H1 (cell line): ENCODE results near the gene ATP11A. TPM values are rescaled to one million over a fixed set of nuclear protein-coding genes. Genes with fewer than 3 reads are reported as not detected.

Source experiments
- NRF1 ChIP-seq: IDR thresholded peaks from 2 replicates; pipeline ENCODE4 v1.6.1; 2011; ENCODE audit warnings: mild to moderate bottlenecking, low read depth, low read length, improper control_type of control experiment
- RAD21 ChIP-seq, 2 experiments: IDR thresholded peaks in 1 of 2; conservative IDR thresholded peaks in 1 of 2; 2 replicates each; pipeline ENCODE4 v1.6.1; 2011; ENCODE audit warnings: low read depth in 2 of 2, low read length in 2 of 2, improper control_type of control experiment in 1 of 2, inconsistent platforms in 1 of 2, mild to moderate bottlenecking in 1 of 2, moderate library complexity in 1 of 2
- polyA plus RNA-seq, 7 experiments: library from polyadenylated mRNA; depleted of rRNA in 3 of 7; stranded (reverse) in 5 of 7; unstranded in 2 of 7; fragments of >200 nt in 5 of 7; fragments of 200-250 nt in 2 of 7; gene quantifications; 1 replicate in 5 of 7; 2 replicates in 1 of 7; 4 replicates in 1 of 7; pipeline versions ENCODE4 v1.2.1 to v1.2.3, GENCODE V29; 2011 to 2013; ENCODE audit warnings: missing spikeins in 2 of 7, mixed read lengths in 2 of 7
- total RNA-seq: library from RNA; stranded (reverse); fragmentation: NEBNext Ultra II Directional; extraction: Animal tissue kit (Norgen Biotek cat#: 25700); gene quantifications from 2 replicates; pipeline ENCODE4 v1.2.1, GENCODE V29; 2021
- TF ChIP-seq, protein P1 (sequence below): IDR thresholded peaks from 2 replicates; pipeline ENCODE4 v1.6.1; 2012; ENCODE audit warnings: inconsistent platforms

The ATP11A gene
- total and polyA plus RNA-seq, 2 of the 8 experiments (the other 6 are each of a cell fraction or from before 2014, with no cell fraction given), result 28.8 to 72.9 TPM

GRCh38 chr13:112744168-112745021 lies 54.6 kb downstream of the ATP11A start (continued):
- TF ChIP-seq RAD21 (IDR thresholded peaks at IDR 0.05 in 1 of 2, conservative IDR thresholded peaks at IDR 0.05 in 1 of 2; ENCODE audit: low read depth in 2 of 2, low read length in 2 of 2) (no peak), NRF1 (no peak)
- TF ChIP-seq, protein P1, sequence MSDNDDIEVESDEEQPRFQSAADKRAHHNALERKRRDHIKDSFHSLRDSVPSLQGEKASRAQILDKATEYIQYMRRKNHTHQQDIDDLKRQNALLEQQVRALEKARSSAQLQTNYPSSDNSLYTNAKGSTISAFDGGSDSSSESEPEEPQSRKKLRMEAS, result no peak
- TF ChIP-seq, all 59 proteins: peak for 0
